ENCODE data around the gene HES7. TPM values are rescaled to one million over a fixed set of nuclear protein-coding genes. Genes with fewer than 3 reads are reported as not detected.

HES7 gene
- total RNA-seq, 6 experiments from 2014 or later, result not detected

- Histone ChIP-seq H3K9me3 (no peaks in the 10 kb centered on the region), H3K4me1 (no peaks in the 10 kb centered on the region), H3K4me3 (no peak overlapping the region), H3K27me3 (no peaks in the 10 kb centered on the region), H3K27ac (no peak overlapping the region), H3K36me3 (no peaks in the 10 kb centered on the region)
- no peak for TF ChIP-seq CTCF (IDR thresholded peaks at IDR 0.05)
- no peak for TF ChIP-seq POLR2A (IDR thresholded peaks at IDR 0.05)
- WGBS (ENCODE audit: insufficient coverage, low coverage, low lambda C conversion rate, missing lambda C conversion rate), result 25% methylated on average over 2 of the region's 2 CpGs
- ATAC-seq (no peak), DNase-seq (no peak)
- intact Hi-C loops (cut with DNase I), result no loop called here
These were observed 23.8 kb downstream of the HES7 start for GRCh38 chr17:8100111-8100510.

GRCh38 chr17:8096541-8096940 is 27.4 kb downstream of the HES7 start:
- no peak overlapping the region for H3K4me3 ChIP-seq
- H3K36me3 ChIP-seq, result no peaks in the 10 kb centered on the region
- no peak for ATAC-seq
- TF ChIP-seq CTCF (IDR thresholded peaks at IDR 0.05), result no peak
- TF ChIP-seq POLR2A (IDR thresholded peaks at IDR 0.05), result no peak
- no CpG with 5 or more reads among the region's 8 CpGs for WGBS (ENCODE audit: insufficient coverage, low coverage, low lambda C conversion rate, missing lambda C conversion rate)
- H3K27ac ChIP-seq, result no peak overlapping the region
- H3K9me3 ChIP-seq, result no peaks in the 10 kb centered on the region
- intact Hi-C loops (cut with DNase I), result no loop called here
- H3K4me1 ChIP-seq, result no peaks in the 10 kb centered on the region
- DNase-seq, result no peak
- H3K27me3 ChIP-seq, result no peaks in the 10 kb centered on the region

GRCh38 chr17:8095361-8095760 is 28.5 kb downstream of the HES7 start:
- no peak for ATAC-seq
- no peaks in the 10 kb centered on the region for H3K27me3 ChIP-seq
- DNase-seq, result no peak
- no peak overlapping the region for H3K4me3 ChIP-seq
- no peaks in the 10 kb centered on the region for H3K4me1 ChIP-seq
- no peak overlapping the region for H3K27ac ChIP-seq
- H3K36me3 ChIP-seq, result no peaks in the 10 kb centered on the region
- no peaks in the 10 kb centered on the region for H3K9me3 ChIP-seq
- WGBS (ENCODE audit: insufficient coverage, low coverage, low lambda C conversion rate, missing lambda C conversion rate), result no CpG with 5 or more reads among the region's 6 CpGs
- no peak for TF ChIP-seq CTCF (IDR thresholded peaks at IDR 0.05)
- TF ChIP-seq POLR2A (IDR thresholded peaks at IDR 0.05), result no peak
- intact Hi-C loops (cut with DNase I), result loop anchor here in 1 of 2 donors (2.0 kb wide), 1 partner anchor 63 kb away; no protein-coding TSS in a partner anchor

GRCh38 chr17:8091033-8091687 is 32.7 kb downstream of the HES7 start:
- Histone ChIP-seq H3K36me3 (no peaks in the 10 kb centered on the region), H3K27me3 (no peaks in the 10 kb centered on the region), H3K4me1 (no peaks in the 10 kb centered on the region), H3K27ac (no peak overlapping the region), H3K4me3 (no peak overlapping the region), H3K9me3 (no peaks in the 10 kb centered on the region)
- TF ChIP-seq POLR2A (IDR thresholded peaks at IDR 0.05) (no peak), CTCF (IDR thresholded peaks at IDR 0.05) (no peak)
- DNase-seq, result no peak
- 37% methylated on average over 5 of the region's 9 CpGs for WGBS (ENCODE audit: insufficient coverage, low coverage, low lambda C conversion rate, missing lambda C conversion rate)
- intact Hi-C loops (cut with DNase I), result no loop called here
- no peak for ATAC-seq
